GM23248 (cell line): Measurements from ENCODE around the gene TMCC2. TPM values are rescaled to one million over a fixed set of nuclear protein-coding genes. Genes with fewer than 3 reads are reported as not detected.
"Not testable (repeated sequence)": the region's sequence is repeated elsewhere in the genome, so short reads cannot be mapped to it uniquely, and the experiment has no call there.

ENCODE experiments used
- DNase-seq: peaks from one replicate; pipeline ENCODE4 v3.0.0-alpha.2; 2015
- H2AFZ ChIP-seq: fragments of 200-600 bp; sonication (generic); 2 replicates; pipeline ENCODE4 v1.6.1; 2016; ENCODE audit warnings: antibody characterized with exemption
- H3F3A ChIP-seq: fragments of 200-600 bp; sonication (generic); 2 replicates; pipeline ENCODE4 v1.6.1; 2016; ENCODE audit warnings: mild to moderate bottlenecking, antibody characterized with exemption, mixed run types; ENCODE audit not compliant: insufficient read depth
- H3K27ac ChIP-seq: fragments of 200-600 bp; sonication (generic); 2 replicates; pipeline ENCODE4 v1.5.1; 2016; ENCODE audit warnings: mild to moderate bottlenecking
- H3K27me3 ChIP-seq: fragments of 200-600 bp; sonication (generic); replicated peaks from 2 replicates; pipeline ENCODE4 v1.6.1; 2016; ENCODE audit warnings: mild to moderate bottlenecking; ENCODE audit not compliant: insufficient read depth
- H3K36me3 ChIP-seq: fragments of 200-600 bp; sonication (generic); 2 replicates; pipeline ENCODE4 v1.6.1; 2016; ENCODE audit warnings: low read depth, mild to moderate bottlenecking
- H3K4me1 ChIP-seq: fragments of 200-600 bp; sonication (generic); 2 replicates; pipeline ENCODE4 v1.6.1; 2016; ENCODE audit warnings: mild to moderate bottlenecking; ENCODE audit not compliant: insufficient read depth
- H3K4me2 ChIP-seq: fragments of 200-600 bp; sonication (generic); one replicate; pipeline ENCODE4 v1.6.1; 2016; ENCODE audit warnings: mild to moderate bottlenecking; ENCODE audit not compliant: unreplicated experiment
- H3K4me3 ChIP-seq: fragments of 200-600 bp; sonication (generic); 2 replicates; pipeline ENCODE4 v1.5.1; 2016; ENCODE audit warnings: mild to moderate bottlenecking
- H3K79me2 ChIP-seq: fragments of 200-600 bp; sonication (generic); 2 replicates; pipeline ENCODE4 v1.6.1; 2016; ENCODE audit warnings: mild to moderate bottlenecking; ENCODE audit not compliant: insufficient read depth
- H3K9ac ChIP-seq: fragments of 200-600 bp; sonication (generic); 2 replicates; pipeline ENCODE4 v1.6.1; 2016; ENCODE audit warnings: mild to moderate bottlenecking
- H3K9me2 ChIP-seq: fragments of 200-600 bp; sonication (generic); 2 replicates; pipeline ENCODE4 v1.6.1; 2016; ENCODE audit warnings: mixed run types, mild to moderate bottlenecking, moderate library complexity; ENCODE audit not compliant: insufficient read depth
- H3K9me3 ChIP-seq: fragments of 200-600 bp; sonication (generic); one replicate; pipeline ENCODE4 v1.6.1; 2017; ENCODE audit warnings: low read depth
- H4K20me1 ChIP-seq: fragments of 200-600 bp; sonication (generic); 2 replicates; pipeline ENCODE4 v1.6.0; 2016; ENCODE audit not compliant: insufficient read depth
- EZH2 ChIP-seq: fragments of 200-600 bp; sonication (generic); IDR thresholded peaks from 2 replicates; pipeline ENCODE4 v1.6.1; 2018; ENCODE audit warnings: antibody characterized with exemption, mild to moderate bottlenecking; ENCODE audit not compliant: insufficient read depth, poor library complexity, severe bottlenecking
- EZH2phosphoT487 ChIP-seq: fragments of 200-600 bp; sonication (generic); IDR thresholded peaks from 2 replicates; pipeline ENCODE4 v1.6.1; 2018; ENCODE audit warnings: antibody characterized with exemption, moderate library complexity, mild to moderate bottlenecking, low read depth; ENCODE audit not compliant: insufficient read depth
- WGBS, 2 experiments: methylation state at CpG; one replicate each; pipeline ENCODE4 v1.1.6; 2015 to 2017; ENCODE audit warnings: low lambda C conversion rate in 2 of 2, low coverage in 1 of 2; ENCODE audit errors: missing lambda C conversion rate in 2 of 2; 5-methylcytosine and 5-hydroxymethylcytosine counted together
- in situ Hi-C: fragments of 300-500 bp; cut with MboI; formaldehyde crosslinking; loops from 2 replicates; pipeline ENCODE4 v1.15.0; 2020
- polyA plus RNA-seq: library from polyadenylated mRNA; unstranded; fragments of >200 nt; fragmentation: Nextera tagmentation; extraction: Ambion mirVana; gene quantifications from 2 replicates; pipeline ENCODE4 v1.2.1, GENCODE V29; 2016
- total RNA-seq: library from RNA; depleted of rRNA; stranded (reverse); fragments of >200 nt; shearing (Covaris generic); gene quantifications from 2 replicates; pipeline ENCODE4 v1.2.3, GENCODE V29; 2014

Gene TMCC2
- total and polyA plus RNA-seq, 2 experiments from 2014 or later = 0.39 to 1.7 TPM

DNA sequence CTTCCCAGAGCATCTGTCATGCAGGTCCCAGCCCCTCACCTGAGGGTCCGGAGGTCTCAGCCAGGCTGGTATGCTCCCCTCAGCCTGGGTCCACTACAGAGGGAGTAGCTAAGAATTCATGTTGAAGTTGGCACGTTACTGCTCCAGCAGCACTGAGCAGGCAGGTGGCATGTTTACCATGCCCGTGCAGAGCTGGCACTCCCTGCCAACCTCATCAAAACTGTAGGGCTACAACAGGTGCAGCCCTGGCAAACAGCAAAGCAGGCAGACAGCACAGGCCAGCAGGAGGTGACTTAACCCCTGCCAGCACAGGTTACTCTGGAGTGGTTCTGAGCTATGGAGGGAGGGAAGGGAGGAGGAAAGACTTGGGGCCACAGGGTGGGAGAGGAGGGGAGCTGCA, 47.4 kb downstream of the TMCC2 start:
- no peaks in the 10 kb centered on the region for H3K79me2 ChIP-seq
- WGBS, 2 experiments = 94 to 96% methylated on average over 3 of the region's 3 CpGs
- no peaks in the 10 kb centered on the region for H3K27me3 ChIP-seq
- TF ChIP-seq EZH2phosphoT487 (no peak), EZH2 (no peak)
- H3K4me2 ChIP-seq = no peak overlapping the region
- no peaks in the 10 kb centered on the region for H4K20me1 ChIP-seq
- no peak overlapping the region for H2AFZ ChIP-seq
- no peak overlapping the region for H3K27ac ChIP-seq
- no peak for DNase-seq
- no peak overlapping the region for H3K4me3 ChIP-seq
- H3K9ac ChIP-seq = no peak overlapping the region
- H3K36me3 ChIP-seq = no peaks in the 10 kb centered on the region
- H3K9me3 ChIP-seq = no peaks in the 10 kb centered on the region
- H3K9me2 ChIP-seq = no peaks in the 10 kb centered on the region
- peaks cover 9% of the 10 kb centered on the region for H3K4me1 ChIP-seq
- no peaks in the 10 kb centered on the region for H3F3A ChIP-seq
- in situ Hi-C loops = loop anchor here (5.0 kb wide), 1 partner anchor 47 kb away; the partner anchor contains the start of gene NUAK2

DNA sequence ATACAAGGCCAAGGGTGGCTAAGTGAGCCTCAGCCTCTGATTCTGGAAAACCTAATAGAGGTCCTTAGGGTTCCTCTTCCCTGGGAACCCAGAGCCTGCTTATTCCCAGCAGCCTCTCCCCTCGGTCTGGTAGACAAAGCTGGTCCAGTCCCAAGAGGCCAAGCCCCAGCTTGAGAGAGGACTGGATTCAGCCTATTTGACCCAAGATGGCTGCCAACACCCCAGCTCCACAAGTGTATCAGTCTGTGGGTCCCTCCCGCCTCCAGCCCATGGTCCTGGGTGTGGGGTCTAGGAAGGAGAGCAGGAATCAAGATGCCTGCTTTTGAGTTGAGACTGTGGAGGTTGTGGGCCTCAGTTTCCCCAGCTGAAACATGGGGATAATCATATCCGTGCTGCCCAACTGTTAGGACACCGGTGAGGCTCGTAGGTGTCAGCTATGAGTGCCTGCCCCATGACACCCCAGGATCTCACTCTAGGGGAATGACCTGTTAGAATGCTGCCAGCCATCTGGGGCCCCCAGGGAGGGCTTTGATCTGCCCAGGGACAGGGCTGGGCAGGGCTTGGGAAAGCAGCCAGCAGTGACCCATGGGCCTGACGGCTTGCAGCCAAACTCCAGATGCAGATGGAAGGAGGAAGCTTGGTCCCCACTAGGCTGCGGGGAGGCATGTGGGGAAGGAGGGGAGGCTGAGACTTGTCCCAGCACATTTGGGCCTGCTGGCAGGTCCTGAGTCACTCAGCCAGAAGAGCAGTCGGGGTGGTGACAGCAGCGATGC, 48.4 kb downstream of the TMCC2 start:
- in situ Hi-C loops = loop anchor here (5.0 kb wide), 1 partner anchor 46 kb away; the partner anchor contains the start of gene NUAK2

DNA sequence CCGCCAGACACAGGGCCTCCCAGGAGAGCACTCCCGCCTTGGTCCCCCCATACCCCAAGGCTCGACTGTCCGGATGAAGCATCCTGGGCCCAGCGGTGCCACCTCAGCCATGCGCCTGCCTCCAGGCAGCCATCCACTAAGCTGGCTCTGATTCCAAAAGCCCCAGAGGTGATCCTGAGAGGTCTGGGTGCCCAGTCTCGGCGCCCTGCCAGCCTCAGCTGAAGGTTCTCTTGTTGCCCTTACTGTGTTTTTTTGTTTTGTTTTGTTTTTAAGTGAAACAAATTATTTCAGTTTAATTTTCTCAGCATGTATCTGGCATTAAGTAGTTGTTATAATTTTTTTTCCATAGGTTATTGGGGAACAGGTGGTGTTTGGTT, 48.9 kb downstream of the TMCC2 start:
- no peaks in the 10 kb centered on the region for H3K27me3 ChIP-seq
- H3K36me3 ChIP-seq = no peaks in the 10 kb centered on the region
- in situ Hi-C loops = loop anchor here (5.0 kb wide), 1 partner anchor 46 kb away; the partner anchor contains the start of gene NUAK2
- H2AFZ ChIP-seq = no peak overlapping the region
- no peak overlapping the region for H3K4me3 ChIP-seq
- H3K9ac ChIP-seq = no peak overlapping the region
- no peaks in the 10 kb centered on the region for H4K20me1 ChIP-seq
- H3K79me2 ChIP-seq = no peaks in the 10 kb centered on the region
- no peak overlapping the region for H3K4me2 ChIP-seq
- no peak for DNase-seq
- TF ChIP-seq EZH2phosphoT487 (no peak), EZH2 (no peak)
- no peaks in the 10 kb centered on the region for H3K9me3 ChIP-seq
- no peaks in the 10 kb centered on the region for H3K4me1 ChIP-seq
- H3K27ac ChIP-seq = no peak overlapping the region
- H3F3A ChIP-seq = no peaks in the 10 kb centered on the region
- no peaks in the 10 kb centered on the region for H3K9me2 ChIP-seq
- WGBS, 2 experiments = 79 to 89% methylated on average over 4 to 8 of the region's 8 CpGs

More for the DNA sequence above, 48.4 kb downstream of the TMCC2 start:
- Histone ChIP-seq H3K79me2 (no peaks in the 10 kb centered on the region), H2AFZ (no peak overlapping the region), H3K27me3 (no peaks in the 10 kb centered on the region), H4K20me1 (no peaks in the 10 kb centered on the region), H3K27ac (no peak overlapping the region), H3K4me2 (no peak overlapping the region), H3K9ac (no peak overlapping the region), H3K9me3 (no peaks in the 10 kb centered on the region), H3K4me3 (no peak overlapping the region), H3F3A (no peaks in the 10 kb centered on the region), H3K4me1 (peaks cover 2% of the 10 kb centered on the region; the same call in 1 of the 2 replicates), H3K36me3 (no peaks in the 10 kb centered on the region), H3K9me2 (no peaks in the 10 kb centered on the region)
- no peak for DNase-seq
- TF ChIP-seq EZH2phosphoT487 (no peak), EZH2 (no peak)
- 89 to 90% methylated on average over 8 to 9 of the region's 9 CpGs for WGBS, 2 experiments

DNA sequence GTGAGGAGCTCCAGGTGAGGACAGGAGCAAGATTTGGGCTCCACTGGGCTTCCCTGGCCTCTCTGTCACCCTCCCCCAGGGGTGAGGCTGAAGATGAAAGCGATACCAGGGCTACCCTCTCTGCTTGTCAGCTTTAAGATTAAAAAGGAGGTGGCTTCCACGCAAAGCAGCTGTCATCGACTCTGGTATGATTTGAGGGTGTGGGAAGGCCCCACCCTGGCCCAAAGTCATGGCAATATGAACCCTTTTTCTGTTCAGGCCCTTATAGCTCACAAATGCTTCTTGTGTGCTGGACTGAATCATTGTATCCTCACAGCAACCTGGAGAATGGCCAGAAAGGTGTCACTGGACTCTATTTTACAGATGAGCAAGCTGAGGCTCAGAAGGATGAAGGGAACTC, 52.2 kb downstream of the TMCC2 start:
- in situ Hi-C loops = loop anchor here (5.0 kb wide), 1 partner anchor 42 kb away; the partner anchor contains the start of gene NUAK2
- WGBS, 2 experiments = 67 to 73% methylated on average over 3 of the region's 3 CpGs
- no peak for TF ChIP-seq EZH2phosphoT487
- no peak for TF ChIP-seq EZH2
- H3K79me2 ChIP-seq = no peaks in the 10 kb centered on the region
- no peak overlapping the region for H3K9ac ChIP-seq
- no peaks in the 10 kb centered on the region for H4K20me1 ChIP-seq
- H2AFZ ChIP-seq = no peak overlapping the region
- H3K4me3 ChIP-seq = no peak overlapping the region
- H3K27me3 ChIP-seq = no peaks in the 10 kb centered on the region
- H3K36me3 ChIP-seq = no peaks in the 10 kb centered on the region
- H3K27ac ChIP-seq = no peak overlapping the region
- H3F3A ChIP-seq = peaks cover 7% of the 10 kb centered on the region
- no peaks in the 10 kb centered on the region for H3K9me3 ChIP-seq
- H3K4me2 ChIP-seq = no peak overlapping the region
- H3K9me2 ChIP-seq = no peaks in the 10 kb centered on the region
- peaks cover 14% of the 10 kb centered on the region for H3K4me1 ChIP-seq
- no peak for DNase-seq

DNA sequence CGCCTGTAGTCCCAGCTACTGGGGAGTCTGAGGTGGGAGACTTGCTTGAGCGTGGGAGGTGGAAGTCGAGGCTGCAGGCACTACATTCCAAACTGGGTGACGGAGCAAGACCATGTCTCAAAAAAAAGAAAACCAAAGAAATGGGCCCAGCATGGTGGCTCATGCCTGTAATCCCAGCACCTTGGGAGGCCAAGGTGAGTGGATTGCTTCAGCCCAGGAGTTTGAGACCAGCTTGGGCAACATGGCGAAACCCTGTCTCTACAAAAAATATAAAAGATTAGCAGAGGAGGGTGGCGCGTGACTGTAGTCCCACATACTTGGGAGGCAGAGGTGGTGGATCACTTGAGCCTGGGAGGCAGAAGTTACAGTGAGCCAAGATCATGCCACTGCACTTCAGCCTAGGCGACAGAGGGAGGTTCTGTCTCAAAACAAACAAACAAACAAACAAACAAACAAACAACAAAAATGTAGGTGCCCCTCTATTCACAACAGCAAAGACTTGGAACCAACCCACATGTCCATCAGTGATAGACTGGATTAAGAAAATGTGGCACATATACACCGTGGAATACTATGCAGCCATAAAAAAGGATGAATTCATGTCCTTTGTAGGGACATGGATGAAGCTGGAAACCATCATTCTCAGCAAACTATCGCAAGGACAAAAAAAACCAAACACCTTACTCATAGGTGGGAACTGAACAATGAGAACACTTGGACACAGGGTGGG, 53.1 kb downstream of the TMCC2 start:
- peaks cover 22% of the 10 kb centered on the region for H3K4me1 ChIP-seq
- H3K9me2 ChIP-seq, DNase-seq, in situ Hi-C loops, H3K9me3 ChIP-seq, H3K79me2 ChIP-seq, H3K4me2 ChIP-seq, H3K36me3 ChIP-seq, H3K27ac ChIP-seq, H4K20me1 ChIP-seq, H3K9ac ChIP-seq, H3K4me3 ChIP-seq, H2AFZ ChIP-seq, H3K27me3 ChIP-seq: not testable (repeated sequence)
- peaks cover 16% of the 10 kb centered on the region for H3F3A ChIP-seq
- 97 to 98% methylated on average over 10 of the region's 10 CpGs for WGBS, 2 experiments
